Stimulated activated CD4-positive, alpha-beta T cell treated with anti-CD3 and anti-CD28 coated beads, TNF-alpha, amount 100 ng/mL, for 48 hours (primary cell): Measurements from ENCODE around the gene OR8S1.
"Not testable (repeated sequence)": the region's sequence is repeated elsewhere in the genome, so short reads cannot be mapped to it uniquely, and the experiment has no call there.

Experiments
- DNase-seq, 3 donors: peaks; one replicate each; pipeline ENCODE4 v3.0.0-alpha.2; 2020; ENCODE audit warnings: low read depth in 3 of 3

The OR8S1 gene

GRCh38 chr12:48525332-48525731, at the start of gene OR8S1:
OR8S1 (plus strand) TSS chr12:48525632; CDS start chr12:48525632, 0 bp downstream.
- no peak for DNase-seq

- no peak for DNase-seq
Observed at GRCh38 chr12:48482198-48482597, 43.2 kb upstream of the OR8S1 start, which contains the start of gene C12orf54. C12orf54 (plus strand) TSS chr12:48482498; CDS start chr12:48483297, 799 bp downstream.

GRCh38 chr12:48482930-48483329, 42.5 kb upstream of the OR8S1 start:
- no peak for DNase-seq

GRCh38 chr12:48486261-48486660, 39.2 kb upstream of the OR8S1 start:
- DNase-seq: no peak

GRCh38 chr12:48486679-48487078, 38.8 kb upstream of the OR8S1 start:
- DNase-seq: no peak

- DNase-seq: no peak
Observed at GRCh38 chr12:48489012-48489411, 36.4 kb upstream of the OR8S1 start.

GRCh38 chr12:48489456-48489855, 36.0 kb upstream of the OR8S1 start:
- not testable (repeated sequence) for DNase-seq

- DNase-seq: not testable (repeated sequence)
Observed at GRCh38 chr12:48500281-48500680, 25.2 kb upstream of the OR8S1 start.

- DNase-seq: not testable (repeated sequence)
Observed at GRCh38 chr12:48506836-48507235, 18.6 kb upstream of the OR8S1 start.

GRCh38 chr12:48508987-48509386, 16.4 kb upstream of the OR8S1 start:
- DNase-seq: no peak

- no peak for DNase-seq
Observed at GRCh38 chr12:48510111-48510510, 15.3 kb upstream of the OR8S1 start.

GRCh38 chr12:48512855-48513254, 12.6 kb upstream of the OR8S1 start:
- DNase-seq: peak in 1 of 3 donors; percentile 5

GRCh38 chr12:48514728-48515127, 10.7 kb upstream of the OR8S1 start:
- DNase-seq: no peak

- not testable (repeated sequence) for DNase-seq
Observed at GRCh38 chr12:48520381-48520780, 5.1 kb upstream of the OR8S1 start.

- no peak for DNase-seq
Observed at GRCh38 chr12:48527891-48528670, 2.6 kb downstream of the OR8S1 start.

- no peak for DNase-seq
Observed at GRCh38 chr12:48532601-48533000, 7.2 kb downstream of the OR8S1 start.

- no peak for DNase-seq
Observed at GRCh38 chr12:48536602-48537001, 11.2 kb downstream of the OR8S1 start.

- peak; percentile 24 to 43 (median 30) for DNase-seq
Observed at GRCh38 chr12:48542300-48542928, 17.0 kb downstream of the OR8S1 start.

GRCh38 chr12:48545833-48546469, 20.5 kb downstream of the OR8S1 start:
- DNase-seq: no peak

GRCh38 chr12:48547012-48547411, 21.6 kb downstream of the OR8S1 start:
- not testable (repeated sequence) for DNase-seq

GRCh38 chr12:48551636-48552035, 26.2 kb downstream of the OR8S1 start:
- not testable (repeated sequence) for DNase-seq

- DNase-seq: not testable (repeated sequence)
Observed at GRCh38 chr12:48553666-48554343, 28.4 kb downstream of the OR8S1 start.
